NT2/D1 (cell line): ENCODE data around the gene KRTAP5-4.

Source experiments
- YY1 ChIP-seq: IDR thresholded peaks from 2 replicates; pipeline ENCODE4 v1.6.1; 2011; ENCODE audit not compliant: insufficient read length, insufficient read depth
- ZNF274 ChIP-seq: IDR thresholded peaks from 2 replicates; pipeline ENCODE4 v1.6.1; 2011; ENCODE audit warnings: mild to moderate bottlenecking, low read depth, low read length

- TF ChIP-seq YY1 (no peak), ZNF274 (no peak)
Measured at GRCh38 chr11:1639102-1639620, 17.2 kb upstream of the KRTAP5-4 start.
